ENCODE data around the gene PRRC2A.
"Not testable (repeated sequence)": the region's sequence is repeated elsewhere in the genome, so short reads cannot be mapped to it uniquely, and the experiment has no call there.

The PRRC2A gene

GRCh38 chr6:31586599-31587281, 33.8 kb upstream of the PRRC2A start:
- Histone ChIP-seq H3K27ac (replicated peaks) (peak overlapping the region; percentile 98), H3K4me3 (replicated peaks; ENCODE audit: insufficient read depth, low read length) (peak overlapping the region; percentile 60), H3K27me3 (ENCODE audit: insufficient read depth, poor library complexity, severe bottlenecking) (no peaks in the 10 kb centered on the region)
- peak; percentile 95 to 97 for DNase-seq (ENCODE audit: low read depth in 1 of 2, low spot score in 1 of 2)
- peak; percentile 99 for TF ChIP-seq SPI1 (IDR thresholded peaks at IDR 0.05; ENCODE audit: borderline replicate concordance, low read depth)
- no peak for TF ChIP-seq CTCF (IDR thresholded peaks at IDR 0.05; ENCODE audit: insufficient read depth, low read length)
- TF ChIP-seq, protein P1, sequence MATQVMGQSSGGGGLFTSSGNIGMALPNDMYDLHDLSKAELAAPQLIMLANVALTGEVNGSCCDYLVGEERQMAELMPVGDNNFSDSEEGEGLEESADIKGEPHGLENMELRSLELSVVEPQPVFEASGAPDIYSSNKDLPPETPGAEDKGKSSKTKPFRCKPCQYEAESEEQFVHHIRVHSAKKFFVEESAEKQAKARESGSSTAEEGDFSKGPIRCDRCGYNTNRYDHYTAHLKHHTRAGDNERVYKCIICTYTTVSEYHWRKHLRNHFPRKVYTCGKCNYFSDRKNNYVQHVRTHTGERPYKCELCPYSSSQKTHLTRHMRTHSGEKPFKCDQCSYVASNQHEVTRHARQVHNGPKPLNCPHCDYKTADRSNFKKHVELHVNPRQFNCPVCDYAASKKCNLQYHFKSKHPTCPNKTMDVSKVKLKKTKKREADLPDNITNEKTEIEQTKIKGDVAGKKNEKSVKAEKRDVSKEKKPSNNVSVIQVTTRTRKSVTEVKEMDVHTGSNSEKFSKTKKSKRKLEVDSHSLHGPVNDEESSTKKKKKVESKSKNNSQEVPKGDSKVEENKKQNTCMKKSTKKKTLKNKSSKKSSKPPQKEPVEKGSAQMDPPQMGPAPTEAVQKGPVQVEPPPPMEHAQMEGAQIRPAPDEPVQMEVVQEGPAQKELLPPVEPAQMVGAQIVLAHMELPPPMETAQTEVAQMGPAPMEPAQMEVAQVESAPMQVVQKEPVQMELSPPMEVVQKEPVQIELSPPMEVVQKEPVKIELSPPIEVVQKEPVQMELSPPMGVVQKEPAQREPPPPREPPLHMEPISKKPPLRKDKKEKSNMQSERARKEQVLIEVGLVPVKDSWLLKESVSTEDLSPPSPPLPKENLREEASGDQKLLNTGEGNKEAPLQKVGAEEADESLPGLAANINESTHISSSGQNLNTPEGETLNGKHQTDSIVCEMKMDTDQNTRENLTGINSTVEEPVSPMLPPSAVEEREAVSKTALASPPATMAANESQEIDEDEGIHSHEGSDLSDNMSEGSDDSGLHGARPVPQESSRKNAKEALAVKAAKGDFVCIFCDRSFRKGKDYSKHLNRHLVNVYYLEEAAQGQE (IDR thresholded peaks at IDR 0.05; ENCODE audit: insufficient replicate concordance, low read depth), result peak; percentile 28
- peak; percentile 71 for TF ChIP-seq GABPA (IDR thresholded peaks at IDR 0.05; ENCODE audit: low read depth)
- TF ChIP-seq POLR2AphosphoS5 (IDR thresholded peaks at IDR 0.05; ENCODE audit: low read depth), result peak; percentile 92

GRCh38 chr6:31587791-31588777, 32.4 kb upstream of the PRRC2A start:
- no peaks in the 10 kb centered on the region for H3K27me3 ChIP-seq (ENCODE audit: insufficient read depth, poor library complexity, severe bottlenecking)
- peak in 1 of 2 experiments; percentile 32 for DNase-seq (ENCODE audit: low read depth in 1 of 2, low spot score in 1 of 2)
- H3K4me3 ChIP-seq (replicated peaks; ENCODE audit: insufficient read depth, low read length), result peak overlapping the region; percentile 60
- peak; percentile 10; the same call in 1 of the 2 replicates for TF ChIP-seq POLR2AphosphoS5 (IDR thresholded peaks at IDR 0.05; ENCODE audit: low read depth)
- TF ChIP-seq, protein P1 (IDR thresholded peaks at IDR 0.05; ENCODE audit: insufficient replicate concordance, low read depth), result no peak
- peak overlapping the region; percentile 98 for H3K27ac ChIP-seq (replicated peaks)

DNA sequence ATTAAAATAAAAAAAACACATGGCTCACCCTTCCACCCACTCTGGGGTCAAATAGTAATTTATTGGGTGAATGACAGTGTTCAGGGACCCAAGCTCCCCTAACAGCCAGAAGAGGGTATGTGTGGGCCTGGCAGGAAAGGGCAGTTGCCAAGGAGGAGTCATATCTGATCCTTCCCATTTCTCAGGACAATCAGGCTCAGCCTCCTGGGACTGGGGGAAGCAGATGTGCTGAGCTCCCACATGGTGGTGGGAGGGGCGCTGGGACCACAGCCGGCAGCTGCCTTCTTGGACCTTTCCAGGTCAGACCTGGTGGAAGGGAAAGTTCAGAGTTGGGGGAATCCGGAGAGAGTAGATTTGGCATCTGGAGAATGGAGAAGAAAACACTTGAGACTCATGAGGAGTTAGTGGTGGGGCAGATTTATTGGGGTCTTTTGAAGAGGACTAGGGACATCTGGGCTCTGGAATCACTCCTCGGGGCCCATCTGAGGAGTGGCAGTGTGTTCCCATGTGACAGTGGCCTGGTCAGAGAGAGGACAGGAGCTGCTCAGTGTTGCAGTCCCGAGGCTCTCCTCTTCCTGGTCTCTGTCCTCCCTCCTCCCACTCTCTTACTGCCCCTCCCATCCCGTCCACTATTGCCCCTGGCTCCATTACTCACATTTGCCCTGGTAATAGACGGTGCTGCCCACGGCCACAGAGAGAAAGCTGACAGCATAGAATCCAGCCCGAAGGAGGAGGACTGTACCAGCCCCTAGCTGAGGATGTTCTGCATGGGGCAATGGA, 31.5 kb upstream of the PRRC2A start:
- H3K27ac ChIP-seq (replicated peaks), result peak overlapping the region; percentile 98
- H3K27me3 ChIP-seq (ENCODE audit: insufficient read depth, poor library complexity, severe bottlenecking), result no peaks in the 10 kb centered on the region
- DNase-seq (ENCODE audit: low read depth in 1 of 2, low spot score in 1 of 2), result peak in 1 of 2 experiments; percentile 26
- no peak overlapping the region for H3K4me3 ChIP-seq (replicated peaks; ENCODE audit: insufficient read depth, low read length)
- TF ChIP-seq GABPA (IDR thresholded peaks at IDR 0.05; ENCODE audit: low read depth) (no peak), POLR2AphosphoS5 (IDR thresholded peaks at IDR 0.05; ENCODE audit: low read depth) (no peak), CTCF (IDR thresholded peaks at IDR 0.05; ENCODE audit: insufficient read depth, low read length) (no peak), SPI1 (IDR thresholded peaks at IDR 0.05; ENCODE audit: borderline replicate concordance, low read depth) (no peak)
- TF ChIP-seq, protein P1 (IDR thresholded peaks at IDR 0.05; ENCODE audit: insufficient replicate concordance, low read depth), result no peak

- H3K27me3 ChIP-seq (ENCODE audit: insufficient read depth, poor library complexity, severe bottlenecking); H3K27ac ChIP-seq (replicated peaks); H3K4me3 ChIP-seq (replicated peaks; ENCODE audit: insufficient read depth, low read length); DNase-seq (ENCODE audit: low read depth in 1 of 2, low spot score in 1 of 2): not testable (repeated sequence)
These were observed 29.8 kb upstream of the PRRC2A start for GRCh38 chr6:31590691-31591090.
